Peyer's patch (tissue), 4 donors: ENCODE data around the gene ZNF197.

Experiments
- POLR2A ChIP-seq, 2 donors: fragments of 450-650 bp; IDR thresholded peaks; one replicate each; pipeline ENCODE4 v1.5.1; 2017; ENCODE audit warnings: antibody characterized with exemption in 2 of 2, mild to moderate bottlenecking in 2 of 2, moderate library complexity in 2 of 2
- TF ChIP-seq, protein P1 (sequence below), 6 experiments: fragments of 450-650 bp in 4 of 6; fragments of 200-600 bp in 2 of 6; sonication (generic) in 1 of 6; IDR thresholded peaks; one replicate each; pipeline ENCODE4 v1.5.1; 2017 to 2019; ENCODE audit warnings: antibody characterized with exemption in 6 of 6, mild to moderate bottlenecking in 3 of 6, moderate library complexity in 1 of 6

DNA sequence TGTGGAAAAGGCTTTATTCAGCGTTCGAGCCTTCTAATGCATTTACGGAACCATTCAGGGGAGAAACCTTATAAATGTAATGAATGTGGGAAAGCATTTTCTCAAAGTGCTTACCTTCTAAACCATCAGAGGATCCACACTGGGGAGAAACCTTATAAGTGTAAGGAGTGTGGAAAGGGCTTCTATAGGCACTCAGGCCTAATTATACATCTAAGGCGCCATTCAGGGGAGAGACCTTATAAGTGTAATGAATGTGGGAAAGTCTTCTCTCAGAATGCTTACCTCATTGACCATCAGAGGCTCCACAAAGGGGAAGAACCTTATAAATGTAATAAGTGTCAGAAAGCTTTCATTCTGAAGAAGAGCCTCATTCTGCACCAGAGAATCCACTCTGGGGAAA, 17.5 kb downstream of the ZNF197 start:
- TF ChIP-seq POLR2A (IDR thresholded peaks at IDR 0.05), result no peak
- TF ChIP-seq, protein P1, sequence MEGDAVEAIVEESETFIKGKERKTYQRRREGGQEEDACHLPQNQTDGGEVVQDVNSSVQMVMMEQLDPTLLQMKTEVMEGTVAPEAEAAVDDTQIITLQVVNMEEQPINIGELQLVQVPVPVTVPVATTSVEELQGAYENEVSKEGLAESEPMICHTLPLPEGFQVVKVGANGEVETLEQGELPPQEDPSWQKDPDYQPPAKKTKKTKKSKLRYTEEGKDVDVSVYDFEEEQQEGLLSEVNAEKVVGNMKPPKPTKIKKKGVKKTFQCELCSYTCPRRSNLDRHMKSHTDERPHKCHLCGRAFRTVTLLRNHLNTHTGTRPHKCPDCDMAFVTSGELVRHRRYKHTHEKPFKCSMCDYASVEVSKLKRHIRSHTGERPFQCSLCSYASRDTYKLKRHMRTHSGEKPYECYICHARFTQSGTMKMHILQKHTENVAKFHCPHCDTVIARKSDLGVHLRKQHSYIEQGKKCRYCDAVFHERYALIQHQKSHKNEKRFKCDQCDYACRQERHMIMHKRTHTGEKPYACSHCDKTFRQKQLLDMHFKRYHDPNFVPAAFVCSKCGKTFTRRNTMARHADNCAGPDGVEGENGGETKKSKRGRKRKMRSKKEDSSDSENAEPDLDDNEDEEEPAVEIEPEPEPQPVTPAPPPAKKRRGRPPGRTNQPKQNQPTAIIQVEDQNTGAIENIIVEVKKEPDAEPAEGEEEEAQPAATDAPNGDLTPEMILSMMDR (IDR thresholded peaks at IDR 0.05), result no peak
